Thyroid gland (tissue), 4 donors: Measurements from ENCODE around the gene AIF1.

Experiments used
- CTCF ChIP-seq, 6 experiments: fragments of 200-600 bp in 3 of 6; fragments of 450-650 bp in 3 of 6; sonication (generic) in 3 of 6; IDR thresholded peaks; one replicate each; pipeline ENCODE4 v1.5.1; 2016 to 2019; ENCODE audit warnings: antibody characterized with exemption in 6 of 6, mild to moderate bottlenecking in 2 of 6, inconsistent platforms in 1 of 6, moderate library complexity in 1 of 6
- POLR2A ChIP-seq, 2 donors: fragments of 450-650 bp; IDR thresholded peaks; one replicate each; pipeline ENCODE4 v1.6.1; 2017; ENCODE audit warnings: antibody characterized with exemption in 2 of 2, mild to moderate bottlenecking in 2 of 2, moderate library complexity in 1 of 2

GRCh38 chr6:31645325-31645724, 30.3 kb downstream of the AIF1 start:
- TF ChIP-seq CTCF (IDR thresholded peaks at IDR 0.05) (no peak), POLR2A (IDR thresholded peaks at IDR 0.05) (no peak)
